ENCODE measurements around the gene COX19.

GRCh38 chr7:1024331-1024841, 49.0 kb upstream of the COX19 start:
- TF ChIP-seq CTCF (IDR thresholded peaks at IDR 0.05) (no peak), POLR2AphosphoS5 (IDR thresholded peaks at IDR 0.05) (no peak), POLR2A (IDR thresholded peaks at IDR 0.05) (no peak)
